VCaP (cell line): Measurements from ENCODE around the gene TMEM131.
A peak's percentile ranks its signal among the peaks of the same experiment; 100 is the strongest.

Experiments used
- H3K27ac ChIP-seq: fragments of 450-650 bp; 2 replicates; pipeline ENCODE4 v1.5.1; 2017
- CTCF ChIP-seq: fragments of 450-650 bp; conservative IDR thresholded peaks from 2 replicates; pipeline ENCODE4 v1.5.1; 2017; ENCODE audit warnings: mild to moderate bottlenecking, moderate library complexity

The TMEM131 gene

GRCh38 chr2:97798416-97798815 is 197.3 kb downstream of the TMEM131 start:
- no peak overlapping the region for H3K27ac ChIP-seq
- no peak for TF ChIP-seq CTCF

GRCh38 chr2:97797355-97797754 is 198.4 kb downstream of the TMEM131 start:
- no peak for TF ChIP-seq CTCF
- H3K27ac ChIP-seq: peak overlapping the region; percentile 7; the same call in 1 of the 2 replicates

GRCh38 chr2:97796465-97797126 is 199.2 kb downstream of the TMEM131 start:
- TF ChIP-seq CTCF: no peak
- H3K27ac ChIP-seq: peak overlapping the region; percentile 7; the same call in 1 of the 2 replicates

GRCh38 chr2:97792416-97792815 is 203.3 kb downstream of the TMEM131 start:
- TF ChIP-seq CTCF: no peak
- no peak overlapping the region for H3K27ac ChIP-seq

GRCh38 chr2:97788986-97789644 is 206.6 kb downstream of the TMEM131 start:
- no peak for TF ChIP-seq CTCF
- no peak overlapping the region for H3K27ac ChIP-seq

GRCh38 chr2:97785818-97786217 is 209.9 kb downstream of the TMEM131 start:
- no peak for TF ChIP-seq CTCF
- no peak overlapping the region for H3K27ac ChIP-seq

- TF ChIP-seq CTCF: no peak
- peak overlapping the region; percentile 3; the same call in 1 of the 2 replicates for H3K27ac ChIP-seq
Observed at GRCh38 chr2:97784953-97785352, 210.8 kb downstream of the TMEM131 start.
